Measurements from ENCODE around the gene TMEM185B. TPM values are rescaled to one million over a fixed set of nuclear protein-coding genes. Genes with fewer than 3 reads are reported as not detected.
"Not testable (repeated sequence)": the region's sequence is repeated elsewhere in the genome, so short reads cannot be mapped to it uniquely, and the experiment has no call there.

The TMEM185B gene
- total and polyA plus RNA-seq, 8 donors: 2.8 to 13.5 (median 8.6) TPM

DNA sequence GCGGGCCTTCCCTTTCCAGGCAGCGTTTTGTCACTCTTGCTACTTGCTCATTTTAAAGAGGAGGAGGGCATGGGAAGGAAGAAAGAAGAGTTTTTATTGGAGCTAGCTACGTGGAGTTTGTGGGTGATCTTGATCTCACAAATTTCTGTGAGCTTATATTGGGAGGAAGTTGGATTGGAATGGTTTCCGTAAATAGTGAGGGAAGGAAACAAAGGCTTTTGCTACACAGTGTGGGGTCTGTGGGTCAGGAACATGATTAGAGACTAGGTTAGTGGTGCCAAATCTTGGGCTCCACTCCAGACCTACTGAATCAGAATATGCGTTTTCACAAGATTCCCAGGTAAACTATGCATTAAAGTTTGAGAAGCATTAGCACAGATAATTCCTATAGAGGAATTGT is 37.5 kb upstream of the TMEM185B start:
- no peak for ATAC-seq
- H3K4me1 ChIP-seq: peaks cover 0 to 10% (median 0%) of the 10 kb centered on the region in 3 donors
- H3K9me3 ChIP-seq: no peaks in the 10 kb centered on the region
- TF ChIP-seq, protein P1, sequence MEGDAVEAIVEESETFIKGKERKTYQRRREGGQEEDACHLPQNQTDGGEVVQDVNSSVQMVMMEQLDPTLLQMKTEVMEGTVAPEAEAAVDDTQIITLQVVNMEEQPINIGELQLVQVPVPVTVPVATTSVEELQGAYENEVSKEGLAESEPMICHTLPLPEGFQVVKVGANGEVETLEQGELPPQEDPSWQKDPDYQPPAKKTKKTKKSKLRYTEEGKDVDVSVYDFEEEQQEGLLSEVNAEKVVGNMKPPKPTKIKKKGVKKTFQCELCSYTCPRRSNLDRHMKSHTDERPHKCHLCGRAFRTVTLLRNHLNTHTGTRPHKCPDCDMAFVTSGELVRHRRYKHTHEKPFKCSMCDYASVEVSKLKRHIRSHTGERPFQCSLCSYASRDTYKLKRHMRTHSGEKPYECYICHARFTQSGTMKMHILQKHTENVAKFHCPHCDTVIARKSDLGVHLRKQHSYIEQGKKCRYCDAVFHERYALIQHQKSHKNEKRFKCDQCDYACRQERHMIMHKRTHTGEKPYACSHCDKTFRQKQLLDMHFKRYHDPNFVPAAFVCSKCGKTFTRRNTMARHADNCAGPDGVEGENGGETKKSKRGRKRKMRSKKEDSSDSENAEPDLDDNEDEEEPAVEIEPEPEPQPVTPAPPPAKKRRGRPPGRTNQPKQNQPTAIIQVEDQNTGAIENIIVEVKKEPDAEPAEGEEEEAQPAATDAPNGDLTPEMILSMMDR (IDR thresholded peaks at IDR 0.05): no peak
- no peak for DNase-seq
- no peaks in the 10 kb centered on the region for H3K27me3 ChIP-seq
- no peak for FAIRE-seq
- WGBS, 2 donors: 81 to 95% methylated on average over 5 of the region's 5 CpGs
- no peak overlapping the region for H3K27ac ChIP-seq
- intact Hi-C loops (cut with DNase I): no loop called here
- no peaks in the 10 kb centered on the region for H3K36me3 ChIP-seq
- H3K4me3 ChIP-seq: no peak overlapping the region

DNA sequence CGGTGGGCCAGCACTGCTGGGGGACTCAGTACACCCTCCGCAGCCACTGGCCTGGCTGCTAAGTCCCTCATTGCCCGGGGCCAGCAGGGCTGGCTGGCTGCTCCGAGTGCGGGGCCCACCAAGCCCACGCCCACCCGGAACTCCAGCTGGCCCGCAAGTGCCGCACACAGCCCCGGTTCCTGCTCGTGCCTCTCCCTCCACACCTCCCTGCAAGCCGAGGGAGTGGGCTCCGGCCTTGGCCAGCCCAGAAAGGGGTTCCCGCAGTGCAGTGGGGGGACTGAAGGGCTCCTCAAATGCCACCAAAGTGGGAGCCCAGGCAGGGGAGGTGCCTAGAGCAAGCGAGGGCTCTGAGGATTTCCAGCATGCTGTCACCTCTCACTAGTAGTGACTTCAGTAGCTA is 36.7 kb upstream of the TMEM185B start:
- H3K27ac ChIP-seq; H3K9me3 ChIP-seq; DNase-seq; ATAC-seq; H3K4me3 ChIP-seq; intact Hi-C loops (cut with DNase I); FAIRE-seq; H3K36me3 ChIP-seq; H3K27me3 ChIP-seq: not testable (repeated sequence)
- peaks cover 0 to 10% (median 0%) of the 10 kb centered on the region in 3 donors for H3K4me1 ChIP-seq
- 89 to 99% methylated on average over 4 to 15 of the region's 15 CpGs for WGBS, 2 donors

DNA sequence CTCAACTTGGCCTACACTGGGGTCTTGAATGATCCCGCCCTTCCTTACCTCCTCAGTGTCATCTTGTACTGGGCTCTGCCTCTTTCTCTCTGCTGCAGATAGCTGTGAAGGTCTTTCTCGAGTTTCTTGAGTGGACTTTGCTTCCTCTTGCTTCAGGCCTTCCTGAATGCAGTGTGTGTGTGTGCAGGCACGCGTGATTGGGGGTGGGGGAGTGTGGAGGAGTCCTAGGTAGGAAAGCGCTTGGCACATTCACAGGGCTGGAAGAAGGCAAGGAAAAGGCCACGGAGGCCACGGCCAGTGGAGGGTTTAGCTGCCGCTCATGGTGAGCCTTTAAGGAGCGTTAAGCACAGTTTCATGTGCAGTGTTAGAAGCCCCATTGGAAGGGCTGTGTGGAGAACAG is 35.0 kb upstream of the TMEM185B start:
- DNase-seq: no peak
- intact Hi-C loops (cut with DNase I): no loop called here
- no peak overlapping the region for H3K4me3 ChIP-seq

DNA sequence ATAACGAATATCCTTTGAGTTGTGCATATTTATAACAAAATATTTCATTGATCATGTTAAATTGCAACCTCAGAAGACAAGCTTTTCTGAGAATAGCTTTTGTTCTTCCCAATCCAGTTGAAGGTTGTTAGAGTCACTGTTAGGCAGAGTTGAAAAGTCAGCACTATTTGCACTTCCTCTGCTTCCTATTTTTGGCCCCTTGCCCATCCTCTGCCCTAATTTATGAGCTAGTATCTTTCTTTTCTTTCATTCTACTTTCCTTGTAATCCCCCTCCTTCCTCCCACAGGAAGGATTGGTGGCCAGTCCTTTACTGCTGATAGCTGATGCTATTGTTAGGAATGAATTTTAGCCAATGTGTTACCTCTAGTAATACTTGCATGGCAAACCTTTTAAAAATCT is 34.3 kb upstream of the TMEM185B start:
- Histone ChIP-seq H3K4me3 (no peak overlapping the region), H3K9me3 (no peaks in the 10 kb centered on the region), H3K27ac (no peak overlapping the region), H3K36me3 (no peaks in the 10 kb centered on the region), H3K27me3 (no peaks in the 10 kb centered on the region), H3K4me1 (peaks cover 0 to 7% (median 5%) of the 10 kb centered on the region in 3 donors)
- 36 to 39% methylated on average over 1 of the region's 1 CpG for WGBS, 2 donors
- DNase-seq (no peak), FAIRE-seq (no peak), ATAC-seq (no peak)
- TF ChIP-seq, protein P1 (IDR thresholded peaks at IDR 0.05): no peak
- intact Hi-C loops (cut with DNase I): no loop called here

More for the DNA sequence above, 35.0 kb upstream of the TMEM185B start:
- Histone ChIP-seq H3K27ac (no peak overlapping the region), H3K9me3 (no peaks in the 10 kb centered on the region), H3K27me3 (no peaks in the 10 kb centered on the region), H3K4me1 (peaks cover 0 to 7% (median 5%) of the 10 kb centered on the region in 3 donors), H3K36me3 (no peaks in the 10 kb centered on the region)
- ATAC-seq (no peak), FAIRE-seq (no peak)
- WGBS, 2 donors: 84% methylated on average over 9 of the region's 9 CpGs
- TF ChIP-seq, protein P1 (IDR thresholded peaks at IDR 0.05): no peak

DNA sequence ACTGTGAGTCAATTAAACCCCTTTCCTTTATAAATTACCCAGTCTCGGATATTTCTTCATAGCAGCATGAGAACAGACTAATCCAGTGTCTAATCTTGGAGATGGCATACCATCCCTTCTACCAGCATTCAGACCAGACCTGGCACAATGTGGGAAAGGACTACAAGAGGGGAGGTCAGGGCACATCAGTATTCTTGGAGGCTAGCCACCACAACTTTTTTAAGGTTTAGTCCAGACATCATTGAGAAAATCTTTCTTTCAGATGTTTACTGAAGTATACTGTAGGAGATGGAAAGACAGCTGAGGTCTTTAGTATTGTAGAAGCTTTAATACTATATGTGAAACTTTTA is 33.4 kb upstream of the TMEM185B start:
- H3K36me3 ChIP-seq: no peaks in the 10 kb centered on the region
- H3K27ac ChIP-seq: no peak overlapping the region
- H3K9me3 ChIP-seq: no peaks in the 10 kb centered on the region
- ATAC-seq (no peak), FAIRE-seq (no peak), DNase-seq (no peak)
- H3K27me3 ChIP-seq: no peaks in the 10 kb centered on the region
- H3K4me1 ChIP-seq: peaks cover 0 to 7% (median 5%) of the 10 kb centered on the region in 3 donors
- TF ChIP-seq, protein P1 (IDR thresholded peaks at IDR 0.05): no peak
- 66 to 91% methylated on average over 1 of the region's 1 CpG for WGBS, 2 donors
- intact Hi-C loops (cut with DNase I): no loop called here
- no peak overlapping the region for H3K4me3 ChIP-seq
